Measurements from ENCODE around the gene NRXN3.

Gene NRXN3

DNA sequence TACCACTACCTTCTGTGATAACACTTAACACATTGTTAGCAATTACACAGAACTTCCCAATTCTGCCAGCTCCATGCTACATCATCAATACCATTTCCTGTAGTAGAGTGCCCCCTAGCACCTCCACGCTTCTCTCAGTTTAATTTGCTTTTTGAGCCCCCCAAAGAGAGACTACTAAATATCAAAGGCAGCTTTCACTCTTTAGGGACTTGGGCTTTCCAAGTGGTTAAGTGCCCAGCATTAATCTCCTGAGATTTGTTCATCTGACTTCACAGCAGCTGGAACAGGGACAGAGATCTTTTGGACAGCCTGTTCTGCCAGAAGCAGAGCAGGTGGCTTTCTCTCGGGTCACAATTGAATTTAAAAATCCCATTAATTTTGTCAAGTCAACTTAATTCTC lies 1086.2 kb downstream of the NRXN3 start:
- TF ChIP-seq, protein P1, sequence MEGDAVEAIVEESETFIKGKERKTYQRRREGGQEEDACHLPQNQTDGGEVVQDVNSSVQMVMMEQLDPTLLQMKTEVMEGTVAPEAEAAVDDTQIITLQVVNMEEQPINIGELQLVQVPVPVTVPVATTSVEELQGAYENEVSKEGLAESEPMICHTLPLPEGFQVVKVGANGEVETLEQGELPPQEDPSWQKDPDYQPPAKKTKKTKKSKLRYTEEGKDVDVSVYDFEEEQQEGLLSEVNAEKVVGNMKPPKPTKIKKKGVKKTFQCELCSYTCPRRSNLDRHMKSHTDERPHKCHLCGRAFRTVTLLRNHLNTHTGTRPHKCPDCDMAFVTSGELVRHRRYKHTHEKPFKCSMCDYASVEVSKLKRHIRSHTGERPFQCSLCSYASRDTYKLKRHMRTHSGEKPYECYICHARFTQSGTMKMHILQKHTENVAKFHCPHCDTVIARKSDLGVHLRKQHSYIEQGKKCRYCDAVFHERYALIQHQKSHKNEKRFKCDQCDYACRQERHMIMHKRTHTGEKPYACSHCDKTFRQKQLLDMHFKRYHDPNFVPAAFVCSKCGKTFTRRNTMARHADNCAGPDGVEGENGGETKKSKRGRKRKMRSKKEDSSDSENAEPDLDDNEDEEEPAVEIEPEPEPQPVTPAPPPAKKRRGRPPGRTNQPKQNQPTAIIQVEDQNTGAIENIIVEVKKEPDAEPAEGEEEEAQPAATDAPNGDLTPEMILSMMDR (IDR thresholded peaks at IDR 0.05; ENCODE audit: insufficient read depth, low read depth, low read length, missing control alignments), result no peak
- H3K4me3 ChIP-seq (ENCODE audit: low read depth, low read length), result no peak overlapping the region
- no peak for DNase-seq (ENCODE audit: low read depth)

DNA sequence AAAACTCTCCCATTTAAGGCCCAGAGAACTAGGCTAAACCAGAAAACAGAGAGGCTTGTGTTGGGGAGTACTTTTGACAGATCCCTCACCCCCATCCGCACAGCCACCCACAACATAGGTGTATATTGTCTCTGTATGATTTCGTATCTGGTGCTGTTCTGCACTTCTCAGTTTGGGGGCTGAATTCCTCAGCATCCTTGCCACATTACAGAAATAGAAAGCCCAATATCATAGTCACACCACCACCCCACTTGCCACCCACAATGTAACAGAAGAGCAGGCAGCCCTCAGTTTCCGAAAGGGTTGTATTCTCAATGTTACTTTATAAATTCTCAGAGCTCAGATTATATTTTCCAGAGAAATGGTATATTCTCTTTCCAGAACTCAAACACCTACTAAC lies 1090.2 kb downstream of the NRXN3 start:
- H3K4me3 ChIP-seq (ENCODE audit: low read depth, low read length), result no peak overlapping the region
- TF ChIP-seq, protein P1 (IDR thresholded peaks at IDR 0.05; ENCODE audit: insufficient read depth, low read depth, low read length, missing control alignments), result no peak
- DNase-seq (ENCODE audit: low read depth), result no peak

DNA sequence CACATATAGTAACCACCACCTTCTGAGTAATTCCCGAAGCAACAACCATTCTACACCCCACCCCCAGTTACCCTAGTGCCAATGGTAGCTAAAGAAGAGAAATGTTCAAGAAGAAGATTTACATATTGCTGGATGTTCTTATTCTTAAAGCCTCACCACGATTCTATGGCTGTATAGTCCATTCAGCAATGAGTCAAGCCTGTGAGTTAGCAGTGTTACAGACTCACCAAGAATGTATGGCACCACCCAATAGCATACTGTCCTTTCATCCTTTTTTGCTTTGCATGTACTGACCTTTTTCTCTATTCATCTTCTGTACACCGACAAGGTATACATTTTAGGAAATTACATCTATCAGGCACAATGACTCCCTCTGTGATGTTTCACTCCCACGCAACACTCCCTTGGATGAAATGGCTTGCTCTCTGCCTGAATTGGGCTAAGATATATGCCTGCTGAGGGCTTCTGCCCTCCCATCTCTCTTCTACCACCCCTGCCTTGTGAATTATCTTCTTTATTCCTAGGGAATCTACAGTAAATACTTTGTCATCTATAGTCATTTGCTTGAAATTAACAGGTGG lies 1095.3 kb downstream of the NRXN3 start:
- no peak overlapping the region for H3K4me3 ChIP-seq (ENCODE audit: low read depth, low read length)
- TF ChIP-seq, protein P1 (IDR thresholded peaks at IDR 0.05; ENCODE audit: insufficient read depth, low read depth, low read length, missing control alignments), result no peak
- DNase-seq (ENCODE audit: low read depth), result no peak

DNA sequence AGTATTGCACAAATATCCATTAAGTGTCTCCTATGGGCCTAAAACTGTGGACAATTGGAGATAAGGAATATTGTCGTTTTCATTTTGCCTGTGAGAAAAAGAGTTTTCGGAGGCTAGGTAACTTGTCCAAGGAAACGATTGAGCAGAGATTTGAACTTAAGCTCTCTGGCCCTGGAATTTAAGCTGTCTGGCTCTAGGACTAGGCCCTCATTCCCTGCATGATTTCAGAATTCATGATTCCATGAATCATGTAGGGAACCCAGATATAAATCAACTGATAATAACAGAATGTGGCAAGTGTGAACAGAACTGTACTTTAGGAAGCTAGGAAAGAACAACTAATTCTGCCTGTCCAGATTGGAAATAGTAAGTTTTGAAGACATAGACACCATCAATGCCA lies 1100.2 kb downstream of the NRXN3 start:
- TF ChIP-seq, protein P1 (IDR thresholded peaks at IDR 0.05; ENCODE audit: insufficient read depth, low read depth, low read length, missing control alignments), result no peak
- H3K4me3 ChIP-seq (ENCODE audit: low read depth, low read length), result no peak overlapping the region
- DNase-seq (ENCODE audit: low read depth), result no peak

DNA sequence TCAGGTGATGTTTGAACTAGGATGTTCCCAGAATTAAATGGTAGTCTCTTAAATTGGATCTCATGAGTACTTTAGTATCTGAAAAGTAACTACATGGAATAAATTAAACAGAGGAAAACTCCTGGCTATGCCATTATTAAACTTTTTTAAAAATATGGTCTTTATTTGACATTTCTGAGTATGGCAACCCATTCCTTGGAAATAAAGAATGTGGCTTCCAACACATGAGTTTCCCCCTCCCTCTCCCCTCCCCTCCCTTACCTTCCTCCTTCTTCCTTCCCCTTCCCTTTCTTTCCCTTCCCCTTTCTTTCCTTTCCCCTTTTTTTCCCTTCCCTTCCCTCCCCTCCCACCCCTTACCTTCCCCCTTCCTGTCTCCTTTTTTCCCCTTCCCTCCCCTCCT lies 1100.9 kb downstream of the NRXN3 start:
- DNase-seq (ENCODE audit: low read depth), result no peak
- TF ChIP-seq, protein P1 (IDR thresholded peaks at IDR 0.05; ENCODE audit: insufficient read depth, low read depth, low read length, missing control alignments), result no peak
- no peak overlapping the region for H3K4me3 ChIP-seq (ENCODE audit: low read depth, low read length)

DNA sequence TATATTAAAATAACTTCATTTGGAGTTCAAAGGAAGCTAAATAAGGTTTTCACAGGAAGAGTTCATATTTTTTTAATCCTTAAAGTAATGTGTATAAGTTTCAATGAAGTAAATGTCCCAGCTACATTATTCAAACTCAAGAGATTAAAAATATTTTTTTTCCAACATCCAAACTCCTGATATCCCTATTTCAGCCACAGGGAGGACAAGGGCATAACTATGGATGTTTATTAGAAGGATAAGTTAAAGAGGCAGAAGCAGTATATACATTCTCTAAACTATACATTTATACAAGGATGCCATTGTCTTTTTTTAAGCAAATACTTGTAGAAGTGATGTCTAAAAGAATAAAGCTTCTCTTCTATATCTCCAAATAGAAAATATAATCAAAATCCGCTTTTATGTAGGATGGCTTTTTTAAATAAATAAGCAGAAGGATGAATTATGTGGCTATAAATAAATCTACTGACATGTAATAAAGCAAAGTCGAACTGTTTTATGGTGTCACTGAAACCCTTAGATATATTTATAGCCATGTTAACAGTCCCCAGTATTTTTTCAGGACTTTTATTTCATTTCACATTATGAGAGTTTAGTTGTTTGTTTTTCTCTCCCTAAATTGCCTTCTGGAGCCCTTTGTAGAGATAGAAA lies 1104.6 kb downstream of the NRXN3 start:
- TF ChIP-seq, protein P1 (IDR thresholded peaks at IDR 0.05; ENCODE audit: insufficient read depth, low read depth, low read length, missing control alignments), result no peak
- H3K4me3 ChIP-seq (ENCODE audit: low read depth, low read length), result no peak overlapping the region
- DNase-seq (ENCODE audit: low read depth), result no peak

DNA sequence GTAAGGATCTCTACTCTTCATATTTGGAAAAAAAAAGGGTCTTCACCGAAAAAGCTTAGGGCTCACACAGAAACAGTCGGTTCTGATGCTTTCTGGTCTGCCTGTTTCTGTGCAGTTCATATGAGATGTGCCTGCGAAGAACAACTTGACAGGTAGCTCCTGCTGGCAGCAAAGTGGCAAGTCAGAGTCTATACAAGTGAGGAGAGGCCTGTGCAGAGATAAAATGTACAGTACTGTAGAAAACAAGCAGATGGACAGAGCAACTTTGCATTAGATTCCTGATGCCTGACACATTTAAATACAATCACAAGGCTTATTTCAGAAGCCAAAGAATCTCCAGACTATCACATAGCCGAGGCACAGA lies 1105.1 kb downstream of the NRXN3 start:
- TF ChIP-seq, protein P1 (IDR thresholded peaks at IDR 0.05; ENCODE audit: insufficient read depth, low read depth, low read length, missing control alignments), result no peak
- no peak for DNase-seq (ENCODE audit: low read depth)
- H3K4me3 ChIP-seq (ENCODE audit: low read depth, low read length), result no peak overlapping the region
